GM18873 (cell line): ENCODE data around the gene LEMD1.

Experiments used
- ATAC-seq: cut with Tn5 transposase; IDR thresholded peaks from one replicate; pipeline ENCODE4 v1.9.1; 2021; ENCODE audit warnings: mild to moderate bottlenecking, moderate library complexity, moderate number of reproducible peaks; ENCODE audit not compliant: unreplicated experiment, low FRiP score

The LEMD1 gene

GRCh38 chr1:205359771-205360565 lies 61.9 kb downstream of the LEMD1 start:
- no peak for ATAC-seq

- no peak for ATAC-seq
Observed at GRCh38 chr1:205358579-205358978, 63.3 kb downstream of the LEMD1 start.

- no peak for ATAC-seq
Observed at GRCh38 chr1:205357567-205357966, 64.3 kb downstream of the LEMD1 start.

- ATAC-seq = no peak
Observed at GRCh38 chr1:205356440-205357139, 65.3 kb downstream of the LEMD1 start, which contains the start of gene KLHDC8A. Gene KLHDC8A (minus strand): TSS chr1:205356922. CDS start chr1:205343604, 13,318 bp downstream.

DNA sequence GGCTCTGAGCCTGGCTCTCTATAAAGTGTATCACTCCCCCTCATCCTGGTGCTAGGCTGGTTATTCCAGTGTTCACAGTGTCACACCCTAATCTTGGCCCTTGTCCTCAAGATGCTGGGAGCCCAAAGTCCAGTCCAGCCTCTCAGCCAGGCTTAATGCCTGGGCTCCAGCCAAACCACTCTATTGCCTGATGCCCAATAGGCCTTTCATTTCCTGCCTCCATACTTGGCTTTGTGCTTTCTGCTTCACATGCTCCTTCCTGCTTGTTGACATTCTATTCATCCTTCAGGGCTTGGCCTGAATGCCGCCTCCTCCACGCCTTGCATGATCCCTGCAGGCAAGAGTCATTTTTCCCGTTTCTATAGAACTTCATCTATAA lies 66.8 kb downstream of the LEMD1 start:
- no peak for ATAC-seq

GRCh38 chr1:205354259-205355074 lies 67.4 kb downstream of the LEMD1 start:
- ATAC-seq = no peak

- no peak for ATAC-seq
Observed at GRCh38 chr1:205353612-205354011, 68.2 kb downstream of the LEMD1 start.

GRCh38 chr1:205353191-205353590 lies 68.7 kb downstream of the LEMD1 start:
- ATAC-seq = no peak

- ATAC-seq = no peak
Observed at GRCh38 chr1:205351984-205352713, 69.7 kb downstream of the LEMD1 start.

DNA sequence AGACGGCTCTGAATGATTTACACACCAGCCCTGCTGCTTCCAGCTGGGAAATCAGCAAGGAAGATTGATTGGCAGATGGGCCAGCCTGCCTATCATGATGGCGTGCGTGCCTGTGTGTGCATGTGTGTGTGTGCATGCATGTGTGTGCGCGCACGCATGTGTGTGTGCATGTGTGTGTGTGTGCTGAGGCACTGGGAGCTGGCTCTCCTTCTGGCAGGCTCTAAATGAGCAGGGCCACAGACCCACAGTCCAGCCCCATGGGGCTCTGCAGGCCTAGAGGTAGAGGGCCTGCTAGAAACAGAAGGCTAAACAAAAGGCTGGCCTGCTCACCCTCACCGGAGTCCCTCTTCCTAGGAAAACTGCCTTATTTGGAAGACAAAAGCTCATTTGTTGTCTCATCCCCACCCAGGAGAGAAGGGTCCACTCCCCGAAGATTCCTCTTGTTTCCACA lies 71.1 kb downstream of the LEMD1 start:
- ATAC-seq = no peak

GRCh38 chr1:205350124-205350523 lies 71.7 kb downstream of the LEMD1 start:
- ATAC-seq = no peak

DNA sequence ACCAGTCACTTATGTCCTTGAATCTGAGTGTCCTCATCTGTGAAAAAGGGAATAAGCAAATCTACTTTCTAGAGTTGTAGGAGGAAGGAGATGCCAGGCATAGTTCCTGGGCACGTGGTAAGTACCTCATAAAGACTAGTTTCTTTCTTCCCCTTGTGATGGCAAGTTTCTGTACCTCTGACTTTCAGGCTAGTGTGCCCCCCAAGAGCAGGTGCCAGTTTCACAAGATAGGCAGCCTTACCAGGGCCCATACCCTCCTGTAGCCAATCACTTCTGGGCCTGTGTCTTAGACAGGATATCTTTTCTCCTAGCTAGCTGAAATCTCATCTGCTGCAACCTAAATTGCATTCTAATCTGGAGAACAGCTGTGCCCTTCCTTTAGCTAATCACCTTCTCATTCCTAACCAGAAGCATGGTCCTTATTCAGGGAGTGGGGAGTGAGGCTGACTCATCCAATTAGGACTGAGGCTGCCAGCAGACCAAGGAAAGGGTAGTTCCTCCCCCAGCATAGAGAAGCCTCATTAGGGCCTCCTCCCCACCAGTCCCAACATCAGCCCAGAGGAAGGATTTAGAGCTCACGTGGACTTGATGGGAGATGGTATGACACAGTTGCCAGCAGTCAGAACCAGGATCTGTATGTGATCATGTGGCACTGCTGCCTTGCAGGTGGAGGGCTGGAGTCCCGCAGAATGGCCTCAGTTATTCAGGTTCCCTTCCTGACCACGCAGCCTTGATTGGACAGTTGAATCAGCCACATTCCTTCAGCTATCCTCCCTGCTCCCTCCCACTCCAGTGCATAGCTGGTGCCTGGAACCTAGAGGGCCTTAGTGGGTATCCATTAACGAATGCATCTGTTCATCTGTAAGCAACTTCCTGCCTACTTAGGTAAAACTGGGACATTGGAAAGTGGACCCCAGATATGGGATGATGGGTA lies 73.0 kb downstream of the LEMD1 start:
- no peak for ATAC-seq

DNA sequence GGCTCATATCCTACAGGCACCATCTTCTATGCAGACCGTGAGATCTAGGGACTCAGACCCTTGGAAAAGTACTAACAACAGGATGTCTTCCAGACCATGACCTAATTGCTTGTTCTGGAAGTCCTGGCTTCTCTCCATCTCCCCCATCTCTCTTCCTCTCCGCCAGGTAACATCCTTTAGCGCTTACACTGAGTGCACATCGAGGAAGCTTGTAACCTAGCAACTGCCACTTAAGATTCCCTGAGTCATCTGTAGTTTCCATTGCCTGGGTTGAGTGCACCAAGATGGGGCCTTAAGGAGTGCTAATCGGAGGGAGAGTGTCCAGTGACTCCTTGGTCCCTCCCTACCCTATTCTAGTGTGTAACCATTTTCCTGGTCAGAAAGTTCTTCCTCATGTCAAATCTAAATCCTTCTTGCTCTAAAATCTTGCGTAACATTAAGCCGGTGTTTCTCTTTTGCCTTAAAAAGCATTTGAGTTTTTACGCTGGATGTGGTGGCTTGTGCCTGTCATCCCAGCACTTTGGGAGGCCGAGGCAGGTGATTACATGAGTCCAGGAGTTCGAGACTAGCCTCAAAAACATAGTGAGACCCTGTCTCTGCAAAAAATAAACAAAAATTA lies 74.8 kb downstream of the LEMD1 start:
- no peak for ATAC-seq

DNA sequence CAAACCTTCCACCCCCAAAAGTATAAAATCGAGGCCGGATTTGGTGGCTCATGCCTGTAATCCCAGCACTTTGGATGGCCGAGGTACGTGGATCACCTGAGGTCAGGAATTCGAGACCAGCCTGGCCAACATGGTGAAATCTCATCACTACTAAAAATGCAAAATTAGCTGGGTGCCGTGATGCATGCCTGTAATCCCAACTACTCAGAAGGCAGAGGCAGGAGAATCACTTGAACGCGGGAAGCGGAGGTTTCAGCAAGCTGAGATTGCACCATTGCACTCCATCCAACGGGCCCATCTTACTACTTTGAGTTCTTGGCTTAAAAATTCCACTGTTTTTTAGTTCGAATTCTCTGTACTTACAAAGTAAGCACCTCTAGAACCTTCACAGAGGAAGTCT lies 76.1 kb downstream of the LEMD1 start:
- no peak for ATAC-seq

DNA sequence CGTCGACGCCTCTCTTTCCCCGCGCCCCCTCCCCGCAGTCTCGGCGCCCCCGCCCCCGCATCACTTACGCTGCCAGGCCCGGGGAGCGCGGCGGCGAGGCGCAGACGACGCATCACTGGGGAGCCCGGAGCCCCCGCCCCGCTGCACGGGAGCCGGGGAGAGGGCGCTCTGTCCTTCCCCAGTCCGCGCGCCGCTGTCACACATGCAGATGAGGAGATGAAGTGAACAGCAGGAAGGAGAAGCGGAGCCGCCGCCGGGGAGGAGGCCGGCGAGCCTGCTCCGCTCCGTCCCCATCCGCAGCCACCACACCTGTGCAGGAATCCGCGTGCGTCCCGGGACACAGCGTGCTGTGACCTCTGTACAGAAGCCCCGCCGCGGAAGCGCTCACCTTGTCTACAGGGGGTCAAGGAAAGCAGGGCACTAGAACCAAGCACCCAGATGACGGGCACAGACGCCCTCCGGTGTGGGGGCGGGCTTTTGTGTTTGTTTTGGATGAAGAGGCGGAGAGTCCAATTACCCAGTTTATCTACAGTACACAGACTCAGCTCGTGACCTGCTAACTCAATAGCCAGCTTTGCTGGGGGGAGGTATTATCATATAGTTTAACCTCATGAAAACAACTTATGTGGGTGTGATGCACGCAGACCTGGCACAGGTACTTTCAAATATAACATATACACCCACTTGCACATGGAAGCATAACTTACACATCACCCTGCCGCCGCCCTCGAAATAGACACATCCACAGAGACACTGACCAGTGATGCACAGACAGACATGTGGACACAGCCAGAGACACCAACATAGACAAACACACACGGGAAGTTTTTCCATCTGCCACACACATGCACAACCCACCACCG lies 77.6 kb downstream of the LEMD1 start:
- no peak for ATAC-seq

- no peak for ATAC-seq
Observed at GRCh38 chr1:205343431-205344065, 78.3 kb downstream of the LEMD1 start.

- no peak for ATAC-seq
Observed at GRCh38 chr1:205342986-205343385, 78.9 kb downstream of the LEMD1 start.
